ENCODE measurements around the gene PRPF8.

- TF ChIP-seq YY1 (IDR thresholded peaks at IDR 0.05; ENCODE audit: insufficient read depth, insufficient read length) (no peak), ZNF274 (IDR thresholded peaks at IDR 0.05; ENCODE audit: low read depth, low read length) (no peak), SUZ12 (IDR thresholded peaks at IDR 0.05; ENCODE audit: extremely low read depth, insufficient read depth, insufficient read length) (no peak)
These were observed 79.7 kb downstream of the PRPF8 start for GRCh38 chr17:1604831-1605528.

Measured in NT2/D1 (cell line).